Measurements from ENCODE around the gene GBX1. TPM values are rescaled to one million over a fixed set of nuclear protein-coding genes. Genes with fewer than 3 reads are reported as not detected.

GBX1 gene
- polyA plus RNA-seq, 3 donors = 0.28 to 0.34 TPM; not detected in 1

- DNase-seq = no peak
Observed at GRCh38 chr7:151194188-151194587, 26.7 kb upstream of the GBX1 start.

GRCh38 chr7:151193203-151193978 lies 25.9 kb upstream of the GBX1 start:
- no peak for DNase-seq

- DNase-seq = no peak
Observed at GRCh38 chr7:151192002-151192539, 24.6 kb upstream of the GBX1 start.

GRCh38 chr7:151191544-151191943 lies 24.1 kb upstream of the GBX1 start:
- DNase-seq = no peak

GRCh38 chr7:151189038-151189437 lies 21.5 kb upstream of the GBX1 start:
- DNase-seq = no peak

- DNase-seq = no peak
Observed at GRCh38 chr7:151188252-151188542, 20.7 kb upstream of the GBX1 start.

- no peak for DNase-seq
Observed at GRCh38 chr7:151187409-151188251, 20.1 kb upstream of the GBX1 start.

GRCh38 chr7:151186640-151187408 lies 19.3 kb upstream of the GBX1 start, which contains the start of gene ASB10:
ASB10 (minus strand) TSS chr7:151187250; CDS start chr7:151187130, 120 bp downstream.
- no peak for DNase-seq

- no peak for DNase-seq
Observed at GRCh38 chr7:151185762-151186639, 18.5 kb upstream of the GBX1 start.

GRCh38 chr7:151181011-151181431 lies 13.5 kb upstream of the GBX1 start:
- DNase-seq = no peak

GRCh38 chr7:151179946-151180345 lies 12.5 kb upstream of the GBX1 start:
- DNase-seq = no peak

- DNase-seq = no peak
Observed at GRCh38 chr7:151179287-151179860, 11.9 kb upstream of the GBX1 start.

GRCh38 chr7:151178831-151179230 lies 11.3 kb upstream of the GBX1 start:
- no peak for DNase-seq

- no peak for DNase-seq
Observed at GRCh38 chr7:151178236-151178635, 10.7 kb upstream of the GBX1 start.

GRCh38 chr7:151177310-151177709 lies 9.8 kb upstream of the GBX1 start:
- no peak for DNase-seq

GRCh38 chr7:151176401-151176800 lies 8.9 kb upstream of the GBX1 start:
- DNase-seq = no peak

GRCh38 chr7:151175793-151176311 lies 8.4 kb upstream of the GBX1 start:
- DNase-seq = no peak

GRCh38 chr7:151175047-151175792 lies 7.7 kb upstream of the GBX1 start:
- DNase-seq = no peak

- no peak for DNase-seq
Observed at GRCh38 chr7:151174246-151175046, 7.0 kb upstream of the GBX1 start.
